Activated CD8-positive, alpha-beta memory T cell treated with anti-CD3 and anti-CD28 coated beads, Interleukin-2, amount 50 U/mL, for 24 hours (primary cell): ENCODE data around the gene RTN1.

Experiments used
- DNase-seq: peaks from one replicate; pipeline ENCODE4 v3.0.0-alpha.2; 2020; ENCODE audit errors: extremely low read depth

The RTN1 gene

GRCh38 chr14:59630288-59630963, 240.2 kb downstream of the RTN1 start:
- no peak for DNase-seq

DNA sequence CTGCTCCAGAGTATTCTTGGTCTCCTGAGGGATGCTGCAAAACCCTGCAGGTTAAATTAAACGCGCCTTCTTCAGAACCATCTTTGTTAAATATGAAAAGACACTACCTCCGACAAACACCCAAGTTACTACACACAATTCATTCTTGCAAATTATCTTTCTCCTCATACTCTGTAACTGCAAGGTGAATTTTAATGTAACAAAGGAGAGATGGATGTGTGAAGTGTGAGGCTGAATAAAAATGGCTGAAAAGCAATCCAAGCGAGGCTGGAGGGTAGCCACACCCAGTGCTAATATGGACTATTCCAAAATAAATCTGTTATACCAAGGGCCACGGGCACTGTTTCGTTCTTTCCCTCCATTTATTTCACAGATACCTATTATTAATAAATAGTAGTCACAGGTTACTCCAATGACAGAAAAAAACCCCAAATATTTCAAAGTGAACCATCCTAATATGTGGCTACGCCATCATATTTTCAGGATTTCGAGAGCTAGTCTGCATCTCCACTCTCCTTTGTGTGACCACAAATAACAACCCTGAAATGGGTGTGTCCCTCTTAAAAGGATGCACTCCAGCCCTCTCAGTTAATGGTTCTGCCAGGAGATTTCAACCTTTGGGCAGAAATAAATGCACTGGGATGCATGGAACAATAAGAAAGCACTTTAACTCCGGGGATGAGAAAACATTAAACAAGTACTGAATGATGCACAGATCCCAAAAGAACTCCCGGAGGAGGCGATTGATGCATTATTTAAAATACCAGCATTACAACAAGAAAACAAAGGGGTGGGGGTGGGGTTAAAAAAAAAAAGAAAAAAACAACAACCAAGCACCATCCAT, 240.9 kb downstream of the RTN1 start:
- DNase-seq: no peak

- DNase-seq: no peak
Measured at GRCh38 chr14:59627011-59627520, 243.5 kb downstream of the RTN1 start.

GRCh38 chr14:59622631-59623030, 247.9 kb downstream of the RTN1 start:
- no peak for DNase-seq

DNA sequence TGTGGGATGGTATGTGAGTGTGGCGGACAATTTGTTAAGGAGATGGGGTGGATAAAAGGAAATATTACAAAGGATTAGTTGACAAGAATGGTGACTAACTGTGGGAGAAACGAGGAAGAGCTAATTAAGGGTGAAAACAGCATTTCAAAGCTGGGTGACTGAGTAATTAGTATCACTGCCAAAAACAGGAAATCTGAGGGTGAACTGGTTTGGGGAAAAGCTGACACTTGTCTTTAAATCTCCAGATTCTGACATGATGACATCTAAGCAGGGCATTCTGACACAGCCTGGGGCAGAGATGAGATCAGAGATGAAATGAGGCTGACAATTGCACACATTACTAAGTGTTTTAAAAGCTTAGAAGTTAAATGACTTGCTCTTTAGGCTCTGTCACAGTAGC, 251.5 kb downstream of the RTN1 start:
- no peak for DNase-seq

- no peak for DNase-seq
Measured at GRCh38 chr14:59601056-59601455, 269.5 kb downstream of the RTN1 start.

DNA sequence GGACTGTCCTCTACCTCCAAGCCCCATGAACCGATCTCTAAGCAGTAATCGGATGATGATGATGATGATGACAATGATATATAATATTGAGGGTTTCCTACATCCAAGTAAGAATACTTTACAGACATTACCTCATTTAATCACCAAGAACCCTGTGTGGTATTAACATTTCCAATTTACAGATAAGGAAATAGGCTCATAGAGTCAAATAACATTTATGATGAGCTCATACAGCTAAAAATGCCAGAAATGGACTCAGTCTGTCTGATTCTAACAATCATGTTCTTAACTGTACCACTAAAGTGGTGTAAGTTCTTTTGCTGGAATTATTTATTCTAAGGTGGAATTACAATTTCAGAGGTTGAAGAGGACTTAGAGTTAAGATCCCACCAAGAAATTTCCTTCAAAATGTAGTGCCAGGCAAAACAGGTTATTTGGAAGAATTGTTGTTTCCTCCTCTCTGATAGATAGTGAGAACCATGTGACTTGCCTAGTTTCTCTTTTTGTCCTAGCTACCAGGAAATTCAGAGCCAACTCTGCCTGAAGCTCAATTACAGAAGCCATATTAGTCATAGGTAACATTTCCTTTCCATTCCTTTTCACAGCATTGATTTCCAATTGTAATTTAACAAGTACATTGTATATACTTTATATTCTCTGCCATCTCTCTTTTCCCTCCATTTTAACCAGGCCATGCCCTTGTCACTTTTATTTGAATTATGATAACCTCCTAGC, 270.2 kb downstream of the RTN1 start:
- DNase-seq: no peak

DNA sequence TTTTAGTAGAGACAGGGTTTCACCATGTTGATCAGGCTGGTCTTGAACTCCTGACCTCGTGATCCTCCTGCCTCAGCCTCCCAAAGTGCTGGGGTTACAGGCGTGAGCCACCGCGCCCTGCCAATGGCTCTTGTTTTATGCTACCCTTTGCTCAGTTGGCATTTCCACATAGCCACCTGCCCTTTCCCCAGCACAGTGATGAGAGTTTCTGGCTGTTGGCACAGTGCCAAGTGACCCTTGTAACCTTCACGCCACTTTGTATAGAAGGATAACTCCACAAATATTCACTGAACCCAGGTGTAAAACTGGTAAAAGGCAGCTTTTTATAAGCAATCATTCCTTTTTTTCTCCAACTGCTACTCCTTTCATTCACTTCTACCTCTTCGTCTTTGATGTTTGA, 275.5 kb downstream of the RTN1 start:
- no peak for DNase-seq

GRCh38 chr14:59591641-59592370, 278.8 kb downstream of the RTN1 start:
- DNase-seq: no peak

DNA sequence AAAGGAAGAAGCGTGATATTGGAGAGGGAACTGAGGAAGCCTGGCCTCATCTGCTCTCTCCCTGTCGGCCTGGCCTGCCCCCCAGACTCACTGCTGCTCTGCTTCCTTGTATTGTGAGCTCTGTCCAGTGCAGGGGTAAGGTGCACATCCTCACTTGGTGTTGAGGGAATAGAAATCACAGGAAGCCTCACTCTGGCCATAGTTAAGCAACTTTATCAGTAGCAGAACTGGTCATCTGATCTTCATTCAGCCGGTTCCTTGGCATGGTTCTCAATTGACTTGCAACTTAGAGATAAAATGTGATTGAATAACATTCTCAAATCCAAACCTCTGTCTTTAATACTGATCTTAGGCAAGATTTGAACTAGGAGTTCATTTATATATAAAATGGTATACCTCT, 282.5 kb downstream of the RTN1 start:
- no peak for DNase-seq

- DNase-seq: no peak
Measured at GRCh38 chr14:59585891-59586554, 284.6 kb downstream of the RTN1 start.

GRCh38 chr14:59583755-59584154, 286.8 kb downstream of the RTN1 start:
- DNase-seq: no peak

DNA sequence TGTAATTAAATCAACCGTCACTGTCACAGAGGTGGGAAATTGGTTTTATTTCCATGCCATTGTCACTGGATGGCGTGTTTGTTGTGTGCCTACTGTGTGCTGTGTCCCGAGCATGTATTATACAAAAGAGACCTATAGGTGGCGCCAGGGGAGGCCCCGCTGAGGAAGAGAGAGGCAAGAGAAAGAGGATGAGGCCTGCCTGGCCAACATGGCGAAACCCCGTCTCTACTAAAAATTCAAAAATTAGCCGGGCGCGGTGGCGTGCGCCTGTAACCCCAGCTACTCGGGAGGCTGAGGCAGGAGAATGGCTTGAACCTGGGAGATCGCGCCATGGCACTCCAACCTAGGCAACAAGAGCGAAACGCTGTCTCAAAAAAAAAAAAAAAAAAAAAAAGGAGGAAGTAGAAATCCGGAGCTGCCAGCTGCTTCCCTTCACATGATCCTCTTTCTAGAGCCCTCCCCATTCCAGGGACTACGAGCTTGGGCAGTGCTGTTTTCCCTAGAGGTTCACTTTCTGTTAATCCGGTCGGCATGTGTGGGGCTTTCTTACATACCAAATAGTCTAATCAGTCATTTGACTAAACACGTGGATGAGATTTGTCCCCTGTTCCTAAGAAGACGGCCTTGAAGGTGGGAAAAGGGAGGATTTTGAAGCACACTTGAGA, 287.6 kb downstream of the RTN1 start:
- DNase-seq: no peak

DNA sequence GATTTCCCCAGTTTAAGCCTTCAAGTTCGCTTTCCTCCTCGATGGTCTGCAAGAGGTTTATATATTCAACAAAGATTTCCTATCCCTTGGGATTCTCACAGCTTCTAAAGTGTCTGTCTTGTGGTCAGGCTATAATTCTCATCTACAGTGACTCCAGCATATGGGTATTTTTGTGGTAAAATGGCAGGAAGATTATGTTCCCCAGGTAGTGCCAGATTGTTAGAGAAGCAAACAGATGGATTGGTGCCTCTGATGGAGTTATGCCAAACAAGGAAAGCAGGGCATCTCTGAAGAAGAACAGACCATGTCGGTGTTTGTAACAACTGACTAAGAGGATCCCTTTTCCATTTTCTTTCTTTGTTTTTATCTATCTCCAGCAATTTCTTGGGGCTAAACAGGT, 288.4 kb downstream of the RTN1 start:
- DNase-seq: no peak

GRCh38 chr14:59580911-59581310, 289.7 kb downstream of the RTN1 start:
- DNase-seq: no peak

GRCh38 chr14:59576332-59577294, 294.0 kb downstream of the RTN1 start, which contains the start of gene CCDC175:
Gene CCDC175 (minus strand): TSS chr14:59576812. CDS start chr14:59576775, 37 bp downstream.
- peak; percentile 47 for DNase-seq

GRCh38 chr14:59570122-59570521, 300.5 kb downstream of the RTN1 start:
- DNase-seq: no peak

GRCh38 chr14:59566725-59567124, 303.9 kb downstream of the RTN1 start:
- DNase-seq: no peak

DNA sequence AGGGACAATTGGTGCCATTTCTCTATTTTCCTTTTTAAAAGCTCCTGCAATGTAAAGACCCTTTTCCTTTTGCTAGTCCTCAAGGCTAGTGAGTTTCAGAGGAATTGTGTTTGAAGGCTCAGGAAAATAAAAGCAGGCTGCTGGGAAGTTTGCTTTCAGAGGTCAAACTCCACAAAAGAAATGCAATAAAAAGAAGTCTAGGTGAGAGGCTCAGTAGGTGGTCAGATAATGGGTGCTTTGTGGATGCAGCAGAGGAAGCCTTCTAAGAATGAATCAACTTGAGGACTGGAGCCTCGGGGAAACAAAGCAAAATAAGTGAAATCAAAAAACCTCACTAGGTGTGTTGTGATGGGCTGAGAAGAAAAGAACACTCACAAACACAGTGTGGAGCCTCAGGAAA, 304.3 kb downstream of the RTN1 start:
- DNase-seq: no peak
